Measurements from ENCODE around the gene CCDC7. TPM values are rescaled to one million over a fixed set of nuclear protein-coding genes. Genes with fewer than 3 reads are reported as not detected.
"Not testable (repeated sequence)": the region's sequence is repeated elsewhere in the genome, so short reads cannot be mapped to it uniquely, and the experiment has no call there.

The CCDC7 gene
- polyA plus RNA-seq, 1 donor: 2.5 TPM

DNA sequence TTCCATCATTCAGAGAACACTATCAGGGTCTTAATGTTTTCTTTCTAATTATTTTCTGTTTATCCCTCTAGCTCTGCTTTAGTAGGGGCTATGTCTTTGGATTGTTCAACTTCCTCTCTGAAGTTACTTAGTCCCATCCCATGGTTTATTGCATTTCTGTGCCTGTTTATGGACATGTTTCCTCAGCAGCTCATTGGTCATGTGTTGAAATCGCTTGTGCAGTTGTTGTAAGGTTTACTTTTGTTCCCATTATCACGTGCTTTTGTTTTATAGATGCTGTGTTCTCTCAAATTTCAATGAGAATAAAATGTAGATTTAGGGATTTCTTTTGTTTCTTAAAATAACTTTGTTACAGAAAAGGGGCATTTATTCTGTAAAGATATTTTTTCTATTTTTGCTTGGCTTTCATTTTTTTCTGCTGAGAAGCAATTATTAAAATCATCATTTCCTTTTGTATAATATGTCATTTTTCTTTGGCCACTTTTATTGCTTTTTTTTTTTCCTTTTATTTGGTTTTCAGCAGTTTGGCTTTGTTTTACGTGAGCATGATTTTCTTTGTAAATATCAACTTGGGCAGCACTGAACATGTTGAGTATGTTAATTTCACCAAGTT is 110.9 kb downstream of the CCDC7 start:
- Histone ChIP-seq H3K4me3 (ENCODE audit: low read length) (no peak overlapping the region), H3K27ac (ENCODE audit: low read length) (no peak overlapping the region), H3K36me3 (ENCODE audit: control insufficient read depth, insufficient read depth, low read length) (no peaks in the 10 kb centered on the region), H3K4me1 (ENCODE audit: control insufficient read depth, insufficient read depth, low read length) (no peaks in the 10 kb centered on the region), H3K9me3 (ENCODE audit: control insufficient read depth, low read depth, low read length) (no peaks in the 10 kb centered on the region), H3K27me3 (ENCODE audit: control insufficient read depth, insufficient read depth, low read length) (no peaks in the 10 kb centered on the region)
- DNase-seq: no peak
- WGBS (ENCODE audit: insufficient coverage, low lambda C conversion rate): 90% methylated on average over 1 of the region's 3 CpGs

DNA sequence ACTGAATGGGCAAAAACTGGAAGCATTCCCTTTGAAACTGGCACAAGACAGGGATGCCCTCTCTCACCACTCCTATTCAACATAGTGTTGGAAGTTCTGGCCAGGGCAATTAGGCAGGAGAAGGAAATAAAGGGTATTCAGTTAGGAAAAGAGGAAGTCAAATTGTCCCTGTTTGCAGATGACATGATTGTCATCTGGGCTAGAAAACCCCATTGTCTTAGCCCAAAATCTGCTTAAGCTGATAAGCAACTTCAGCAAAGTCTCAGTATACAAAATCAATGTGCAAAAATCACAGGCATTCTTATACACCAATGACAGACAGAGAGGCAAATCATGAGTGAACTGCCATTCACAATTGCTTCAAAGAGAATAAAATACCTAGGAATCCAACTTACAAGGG is 116.8 kb downstream of the CCDC7 start:
- not testable (repeated sequence) for H3K36me3 ChIP-seq (ENCODE audit: control insufficient read depth, insufficient read depth, low read length); H3K27me3 ChIP-seq (ENCODE audit: control insufficient read depth, insufficient read depth, low read length); H3K27ac ChIP-seq (ENCODE audit: low read length); H3K4me3 ChIP-seq (ENCODE audit: low read length); H3K9me3 ChIP-seq (ENCODE audit: control insufficient read depth, low read depth, low read length); DNase-seq; H3K4me1 ChIP-seq (ENCODE audit: control insufficient read depth, insufficient read depth, low read length)

DNA sequence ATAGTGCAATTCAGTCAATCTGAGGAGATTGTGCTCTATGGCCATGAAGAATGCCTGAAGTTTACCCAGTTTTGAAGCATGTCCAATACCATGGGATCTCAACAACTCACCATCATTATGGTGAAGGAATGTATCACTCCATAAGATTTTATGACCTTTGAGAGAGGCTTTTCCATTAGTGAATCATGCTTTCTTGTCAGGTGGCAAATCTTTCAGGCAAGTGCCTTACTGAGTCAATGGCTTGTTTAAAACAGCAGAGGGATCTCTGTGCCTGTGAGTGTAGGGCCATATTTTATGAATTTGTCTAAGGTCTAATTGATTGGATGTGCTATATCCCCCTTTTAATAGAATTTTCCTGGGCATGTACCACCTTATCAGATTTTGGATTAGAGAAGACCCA is 131.5 kb downstream of the CCDC7 start:
- no peak for DNase-seq
- H3K27me3 ChIP-seq (ENCODE audit: control insufficient read depth, insufficient read depth, low read length): no peaks in the 10 kb centered on the region
- no peaks in the 10 kb centered on the region for H3K9me3 ChIP-seq (ENCODE audit: control insufficient read depth, low read depth, low read length)
- no peak overlapping the region for H3K4me3 ChIP-seq (ENCODE audit: low read length)
- H3K27ac ChIP-seq (ENCODE audit: low read length): no peak overlapping the region
- no peaks in the 10 kb centered on the region for H3K36me3 ChIP-seq (ENCODE audit: control insufficient read depth, insufficient read depth, low read length)
- no peaks in the 10 kb centered on the region for H3K4me1 ChIP-seq (ENCODE audit: control insufficient read depth, insufficient read depth, low read length)

DNA sequence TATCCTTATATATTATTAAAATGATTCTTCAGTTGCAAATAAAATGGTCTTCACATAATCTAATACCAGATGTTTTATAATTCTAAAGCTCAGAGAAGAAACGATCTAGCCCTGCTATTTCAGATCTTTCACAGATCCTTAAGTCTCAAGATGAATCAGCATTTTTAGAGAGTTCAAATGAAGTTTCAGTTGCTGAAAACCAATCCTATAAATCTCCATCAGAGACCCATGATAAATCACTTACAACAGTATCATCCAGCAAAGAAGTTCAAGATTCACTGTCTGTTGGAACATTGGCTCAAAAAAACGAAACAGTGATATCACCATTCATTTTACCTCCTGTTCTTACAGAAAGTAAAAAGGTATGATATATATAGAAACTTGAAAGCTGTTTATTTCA is 137.0 kb downstream of the CCDC7 start:
- Histone ChIP-seq H3K27me3 (ENCODE audit: control insufficient read depth, insufficient read depth, low read length) (no peaks in the 10 kb centered on the region), H3K4me1 (ENCODE audit: control insufficient read depth, insufficient read depth, low read length) (no peaks in the 10 kb centered on the region), H3K9me3 (ENCODE audit: control insufficient read depth, low read depth, low read length) (no peaks in the 10 kb centered on the region), H3K27ac (ENCODE audit: low read length) (no peak overlapping the region), H3K4me3 (ENCODE audit: low read length) (no peak overlapping the region), H3K36me3 (ENCODE audit: control insufficient read depth, insufficient read depth, low read length) (no peaks in the 10 kb centered on the region)
- WGBS (ENCODE audit: insufficient coverage, low lambda C conversion rate): 86% methylated on average over 1 of the region's 2 CpGs
- no peak for DNase-seq

DNA sequence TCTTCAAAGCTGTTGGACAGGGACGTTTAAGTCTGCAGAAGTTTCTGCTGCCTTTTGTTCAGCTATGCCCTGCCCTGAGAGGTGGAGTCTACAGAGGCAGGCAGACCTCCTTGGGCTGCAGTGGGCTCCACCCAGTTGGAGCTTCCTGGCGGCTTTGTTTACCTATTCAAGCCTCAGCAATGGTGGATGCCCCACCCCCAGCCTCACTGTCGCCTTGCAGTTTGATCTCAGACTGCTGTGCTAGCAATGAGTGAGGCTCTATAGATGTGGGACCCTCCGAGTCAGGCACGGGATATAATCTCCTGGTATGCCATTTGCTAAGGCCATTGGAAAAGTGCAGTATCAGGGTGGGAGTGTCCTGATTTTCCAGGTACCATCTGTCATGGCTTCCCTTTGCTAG is 152.1 kb downstream of the CCDC7 start:
- H3K9me3 ChIP-seq (ENCODE audit: control insufficient read depth, low read depth, low read length); DNase-seq; H3K27me3 ChIP-seq (ENCODE audit: control insufficient read depth, insufficient read depth, low read length); H3K27ac ChIP-seq (ENCODE audit: low read length); H3K36me3 ChIP-seq (ENCODE audit: control insufficient read depth, insufficient read depth, low read length); H3K4me3 ChIP-seq (ENCODE audit: low read length); H3K4me1 ChIP-seq (ENCODE audit: control insufficient read depth, insufficient read depth, low read length): not testable (repeated sequence)
- WGBS (ENCODE audit: insufficient coverage, low lambda C conversion rate): no CpG with 5 or more reads among the region's 5 CpGs

DNA sequence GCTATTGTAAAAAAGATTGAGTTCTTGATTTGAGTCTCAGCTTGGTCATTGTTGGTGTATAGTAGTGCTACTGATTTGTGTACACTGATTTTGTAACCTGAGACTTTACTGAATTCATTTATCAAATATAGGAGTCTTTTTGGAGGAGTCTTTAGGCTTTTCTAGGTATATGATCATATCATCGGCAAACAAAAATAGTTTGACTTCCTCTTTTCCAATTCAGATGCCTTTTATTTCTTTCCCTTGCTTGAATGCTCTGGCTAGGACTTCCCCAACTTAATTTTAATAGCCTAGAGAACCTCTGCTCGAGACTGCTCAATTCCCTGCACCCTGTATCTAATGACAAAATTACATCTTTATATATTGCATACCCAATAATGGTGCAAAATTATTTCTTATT is 154.4 kb downstream of the CCDC7 start:
- no peak overlapping the region for H3K27ac ChIP-seq (ENCODE audit: low read length)
- DNase-seq: no peak
- H3K9me3 ChIP-seq (ENCODE audit: control insufficient read depth, low read depth, low read length): peaks cover 4% of the 10 kb centered on the region
- H3K4me3 ChIP-seq (ENCODE audit: low read length): no peak overlapping the region
- H3K4me1 ChIP-seq (ENCODE audit: control insufficient read depth, insufficient read depth, low read length): no peaks in the 10 kb centered on the region
- 65% methylated on average over 2 of the region's 2 CpGs for WGBS (ENCODE audit: insufficient coverage, low lambda C conversion rate)
- H3K36me3 ChIP-seq (ENCODE audit: control insufficient read depth, insufficient read depth, low read length): no peaks in the 10 kb centered on the region
- no peaks in the 10 kb centered on the region for H3K27me3 ChIP-seq (ENCODE audit: control insufficient read depth, insufficient read depth, low read length)

DNA sequence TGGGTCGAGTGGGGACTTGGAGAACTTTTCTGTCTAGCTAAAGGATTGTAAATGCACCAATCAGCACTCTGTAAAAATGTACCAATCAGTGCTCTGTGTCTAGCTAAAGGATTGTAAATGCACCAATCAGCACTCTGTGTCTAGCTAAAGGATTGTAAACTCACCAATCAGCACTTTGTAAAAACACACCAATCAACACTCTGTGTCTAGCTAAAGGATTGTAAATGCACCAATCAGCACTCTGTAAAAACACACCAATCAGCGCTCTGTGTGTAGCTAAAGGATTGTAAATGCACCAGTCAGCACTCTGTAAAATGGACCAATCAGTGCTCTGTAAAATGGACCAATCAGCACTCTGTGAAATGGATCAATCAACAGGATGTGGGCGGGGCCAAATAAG is 155.6 kb downstream of the CCDC7 start:
- H3K4me1 ChIP-seq (ENCODE audit: control insufficient read depth, insufficient read depth, low read length); H3K36me3 ChIP-seq (ENCODE audit: control insufficient read depth, insufficient read depth, low read length); DNase-seq; H3K27me3 ChIP-seq (ENCODE audit: control insufficient read depth, insufficient read depth, low read length); H3K9me3 ChIP-seq (ENCODE audit: control insufficient read depth, low read depth, low read length); H3K4me3 ChIP-seq (ENCODE audit: low read length); H3K27ac ChIP-seq (ENCODE audit: low read length): not testable (repeated sequence)
- WGBS (ENCODE audit: insufficient coverage, low lambda C conversion rate): no CpG with 5 or more reads among the region's 3 CpGs

DNA sequence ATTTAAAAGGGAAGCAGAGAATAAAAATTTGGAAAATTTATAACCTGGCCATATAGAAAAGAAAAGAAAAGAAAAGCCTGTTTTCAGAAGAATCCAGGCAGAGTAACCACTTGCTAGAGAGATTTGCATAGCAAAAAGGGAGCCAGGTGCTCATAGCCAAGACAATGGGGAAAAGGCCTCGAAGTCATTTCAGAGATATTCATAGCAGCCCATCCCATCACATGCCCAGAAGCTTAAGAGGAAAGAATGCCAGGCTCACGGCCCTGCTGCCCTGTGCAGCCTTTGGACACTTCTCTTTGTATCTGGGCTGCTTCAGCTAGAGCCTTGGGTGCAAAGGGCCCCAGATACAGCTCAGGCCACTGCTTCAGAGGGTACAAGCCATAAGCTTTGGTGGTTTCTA is 159.8 kb downstream of the CCDC7 start:
- no CpG with 5 or more reads among the region's 2 CpGs for whole genome bisulfite sequencing (ENCODE audit: insufficient coverage, low lambda C conversion rate)

DNA sequence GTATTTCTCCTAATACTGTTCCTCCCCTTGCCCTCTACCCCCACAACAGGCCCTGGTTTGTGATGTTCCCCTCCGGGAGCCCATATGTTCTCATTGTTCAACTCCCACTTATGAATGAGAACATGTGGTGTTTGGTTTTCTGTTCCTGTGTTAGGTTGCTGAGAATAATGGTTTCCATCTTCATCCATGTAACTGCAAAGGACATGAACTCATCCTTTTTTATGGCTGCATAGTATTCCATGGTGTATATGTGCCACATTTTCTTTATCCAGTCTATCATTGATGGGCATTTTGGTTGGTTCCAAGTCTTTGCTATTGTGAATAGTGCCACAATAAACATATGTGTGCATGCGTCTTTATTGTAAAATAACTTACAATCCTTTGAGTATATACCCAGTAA is 164.6 kb downstream of the CCDC7 start:
- not testable (repeated sequence) for H3K4me3 ChIP-seq (ENCODE audit: low read length); H3K9me3 ChIP-seq (ENCODE audit: control insufficient read depth, low read depth, low read length); H3K27me3 ChIP-seq (ENCODE audit: control insufficient read depth, insufficient read depth, low read length); H3K27ac ChIP-seq (ENCODE audit: low read length); H3K4me1 ChIP-seq (ENCODE audit: control insufficient read depth, insufficient read depth, low read length); H3K36me3 ChIP-seq (ENCODE audit: control insufficient read depth, insufficient read depth, low read length); DNase-seq
- WGBS (ENCODE audit: insufficient coverage, low lambda C conversion rate): no CpG with 5 or more reads among the region's 2 CpGs

More for the DNA sequence above, 159.8 kb downstream of the CCDC7 start:
- peaks cover 4% of the 10 kb centered on the region for H3K9me3 ChIP-seq (ENCODE audit: control insufficient read depth, low read depth, low read length)
- no peaks in the 10 kb centered on the region for H3K27me3 ChIP-seq (ENCODE audit: control insufficient read depth, insufficient read depth, low read length)
- no peak overlapping the region for H3K4me3 ChIP-seq (ENCODE audit: low read length)
- H3K4me1 ChIP-seq (ENCODE audit: control insufficient read depth, insufficient read depth, low read length): no peaks in the 10 kb centered on the region
- no peak overlapping the region for H3K27ac ChIP-seq (ENCODE audit: low read length)
- no peak for DNase-seq
- H3K36me3 ChIP-seq (ENCODE audit: control insufficient read depth, insufficient read depth, low read length): no peaks in the 10 kb centered on the region

DNA sequence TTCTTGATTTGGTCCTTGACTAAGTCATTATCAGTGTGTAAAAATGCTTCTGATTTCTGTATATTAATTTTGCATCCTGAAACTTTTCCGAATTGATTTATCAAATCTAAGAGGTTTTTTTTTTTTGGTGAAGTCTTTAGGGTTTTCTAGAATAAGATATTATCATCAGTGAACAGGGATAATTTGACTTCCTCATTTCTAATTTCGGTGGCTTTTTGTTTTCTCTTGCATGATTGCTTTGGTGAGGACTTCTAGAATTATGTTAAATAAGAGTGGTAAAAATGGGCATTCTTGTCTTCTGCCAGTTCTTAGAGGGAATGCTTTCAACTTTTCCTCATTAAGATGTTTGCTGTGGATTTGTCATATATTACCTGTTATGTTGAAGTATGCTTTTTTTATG is 170.5 kb downstream of the CCDC7 start:
- H3K27me3 ChIP-seq (ENCODE audit: control insufficient read depth, insufficient read depth, low read length): no peaks in the 10 kb centered on the region
- no peaks in the 10 kb centered on the region for H3K4me1 ChIP-seq (ENCODE audit: control insufficient read depth, insufficient read depth, low read length)
- WGBS (ENCODE audit: insufficient coverage, low lambda C conversion rate): 86% methylated on average over 1 of the region's 2 CpGs
- H3K9me3 ChIP-seq (ENCODE audit: control insufficient read depth, low read depth, low read length): no peaks in the 10 kb centered on the region
- no peaks in the 10 kb centered on the region for H3K36me3 ChIP-seq (ENCODE audit: control insufficient read depth, insufficient read depth, low read length)
- H3K27ac ChIP-seq (ENCODE audit: low read length): no peak overlapping the region
- no peak for DNase-seq
- no peak overlapping the region for H3K4me3 ChIP-seq (ENCODE audit: low read length)

DNA sequence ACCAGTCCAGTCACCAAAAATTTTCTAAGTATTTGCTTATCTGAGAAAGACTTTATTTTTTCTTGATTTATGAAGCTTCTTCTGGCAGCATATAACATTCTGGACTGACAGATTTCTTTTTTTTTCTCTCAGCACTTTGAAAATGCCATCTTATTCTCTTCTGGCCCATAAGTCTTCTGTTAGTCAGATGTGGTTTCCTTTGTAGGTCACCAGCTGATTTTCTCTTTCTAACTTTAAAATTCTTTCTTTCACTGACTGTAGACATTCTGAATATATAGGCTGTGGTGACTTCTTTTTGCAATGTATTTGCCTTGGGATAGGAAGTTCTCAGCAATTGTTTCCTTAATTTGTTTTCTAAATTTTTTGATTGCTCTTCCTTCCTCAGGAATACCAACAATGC is 172.5 kb downstream of the CCDC7 start:
- DNase-seq: no peak
- Histone ChIP-seq H3K9me3 (ENCODE audit: control insufficient read depth, low read depth, low read length) (no peaks in the 10 kb centered on the region), H3K27me3 (ENCODE audit: control insufficient read depth, insufficient read depth, low read length) (no peaks in the 10 kb centered on the region), H3K36me3 (ENCODE audit: control insufficient read depth, insufficient read depth, low read length) (no peaks in the 10 kb centered on the region), H3K4me1 (ENCODE audit: control insufficient read depth, insufficient read depth, low read length) (no peaks in the 10 kb centered on the region), H3K4me3 (ENCODE audit: low read length) (no peak overlapping the region), H3K27ac (ENCODE audit: low read length) (no peak overlapping the region)
